ENCODE results near the gene APLNR.

APLNR gene

GRCh38 chr11:57263351-57263750, 26.3 kb upstream of the APLNR start:
- no peak for ATAC-seq
- no peak for TF ChIP-seq ESRRG (CRISPR knock-in tag; IDR thresholded peaks at IDR 0.05)
- no peak for TF ChIP-seq TSHZ2 (CRISPR knock-in tag; IDR thresholded peaks at IDR 0.05)
- TF ChIP-seq SNAI2 (CRISPR knock-in tag; IDR thresholded peaks at IDR 0.05): no peak

GRCh38 chr11:57262157-57262556, 25.1 kb upstream of the APLNR start:
- TF ChIP-seq ZNF8 (CRISPR knock-in tag; IDR thresholded peaks at IDR 0.05) (no peak), TSHZ2 (CRISPR knock-in tag; IDR thresholded peaks at IDR 0.05) (no peak), OSR1 (CRISPR knock-in tag; IDR thresholded peaks at IDR 0.05) (no peak), CSRNP3 (CRISPR knock-in tag; IDR thresholded peaks at IDR 0.05) (no peak), TOX (CRISPR knock-in tag; IDR thresholded peaks at IDR 0.05; ENCODE audit: borderline replicate concordance) (no peak), RARB (CRISPR knock-in tag; IDR thresholded peaks at IDR 0.05) (no peak), GLIS3 (CRISPR knock-in tag; IDR thresholded peaks at IDR 0.05) (no peak), ESRRG (CRISPR knock-in tag; IDR thresholded peaks at IDR 0.05) (no peak), ZFP3 (CRISPR knock-in tag; IDR thresholded peaks at IDR 0.05) (no peak), CREB5 (CRISPR knock-in tag; IDR thresholded peaks at IDR 0.05; ENCODE audit: low read depth) (no peak), ZC3H10 (CRISPR knock-in tag; IDR thresholded peaks at IDR 0.05) (no peak), TCF4 (CRISPR knock-in tag; IDR thresholded peaks at IDR 0.05; ENCODE audit: borderline replicate concordance) (no peak), ARNTL (CRISPR knock-in tag; IDR thresholded peaks at IDR 0.05; ENCODE audit: borderline replicate concordance, low read depth) (no peak), POU6F1 (CRISPR knock-in tag; IDR thresholded peaks at IDR 0.05; ENCODE audit: borderline replicate concordance, low read depth) (no peak), ZNF70 (CRISPR knock-in tag; IDR thresholded peaks at IDR 0.05) (no peak), CSDC2 (CRISPR knock-in tag; IDR thresholded peaks at IDR 0.05) (no peak), PPARA (CRISPR knock-in tag; IDR thresholded peaks at IDR 0.05; ENCODE audit: borderline replicate concordance) (no peak), BACH2 (CRISPR knock-in tag; IDR thresholded peaks at IDR 0.05; ENCODE audit: borderline replicate concordance) (no peak), ZFP30 (CRISPR knock-in tag; IDR thresholded peaks at IDR 0.05) (no peak)
- ATAC-seq: no peak

GRCh38 chr11:57260937-57261783, 24.1 kb upstream of the APLNR start:
- no peak for ATAC-seq
- TF ChIP-seq SNAI2 (CRISPR knock-in tag; IDR thresholded peaks at IDR 0.05): no peak
- no peak for TF ChIP-seq ARNTL (CRISPR knock-in tag; IDR thresholded peaks at IDR 0.05; ENCODE audit: borderline replicate concordance, low read depth)
- no peak for TF ChIP-seq TCF4 (CRISPR knock-in tag; IDR thresholded peaks at IDR 0.05; ENCODE audit: borderline replicate concordance)
- TF ChIP-seq ESRRG (CRISPR knock-in tag; IDR thresholded peaks at IDR 0.05): no peak
- TF ChIP-seq ZC3H10 (CRISPR knock-in tag; IDR thresholded peaks at IDR 0.05): no peak
- TF ChIP-seq BACH2 (CRISPR knock-in tag; IDR thresholded peaks at IDR 0.05; ENCODE audit: borderline replicate concordance): no peak
- TF ChIP-seq TOX (CRISPR knock-in tag; IDR thresholded peaks at IDR 0.05; ENCODE audit: borderline replicate concordance): no peak
- TF ChIP-seq CSDC2 (CRISPR knock-in tag; IDR thresholded peaks at IDR 0.05): no peak
- TF ChIP-seq ZNF8 (CRISPR knock-in tag; IDR thresholded peaks at IDR 0.05): no peak
- TF ChIP-seq ZFP3 (CRISPR knock-in tag; IDR thresholded peaks at IDR 0.05): no peak
- no peak for TF ChIP-seq POU6F1 (CRISPR knock-in tag; IDR thresholded peaks at IDR 0.05; ENCODE audit: borderline replicate concordance, low read depth)
- no peak for TF ChIP-seq ZNF565 (CRISPR knock-in tag; conservative IDR thresholded peaks at IDR 0.05; ENCODE audit: low read depth)
- no peak for TF ChIP-seq GLIS3 (CRISPR knock-in tag; IDR thresholded peaks at IDR 0.05)
- no peak for TF ChIP-seq RARB (CRISPR knock-in tag; IDR thresholded peaks at IDR 0.05)
- TF ChIP-seq ISL1 (CRISPR knock-in tag; IDR thresholded peaks at IDR 0.05): no peak

Data from SK-N-SH treated with all-trans-retinoic acid at 6 μM for 48 hours (cell line).